BJ (cell line): ENCODE measurements around the gene MCRIP1. TPM values are rescaled to one million over a fixed set of nuclear protein-coding genes. Genes with fewer than 3 reads are reported as not detected.

ENCODE experiments used
- CTCF ChIA-PET: fragments of 350-600 bp; formaldehyde crosslinking; extraction: SDS; loops from one replicate; lab custom pipeline; 2021; ENCODE audit warnings: antibody characterized with exemption, inconsistent platforms; lab: Yijun Ruan, JAX
- POLR2A ChIA-PET: fragments of 300-600 bp; sonication (Branson Sonifier 250); formaldehyde crosslinking; extraction: SDS; loops from one replicate; lab custom pipeline; 2021; ENCODE audit warnings: antibody characterized with exemption; lab: Charles Lee
- DNase-seq: peaks from one replicate; pipeline ENCODE4 v3.0.0-alpha.2; 2011; ENCODE audit warnings: low read depth
- H3K27me3 ChIP-seq: 2 replicates; pipeline ENCODE4 v1.6.0; 2011; ENCODE audit warnings: low read length; ENCODE audit not compliant: control insufficient read depth, insufficient read depth
- H3K36me3 ChIP-seq: 2 replicates; pipeline ENCODE4 v1.5.1; 2011; ENCODE audit warnings: low read length; ENCODE audit not compliant: control insufficient read depth, insufficient read depth
- H3K4me3 ChIP-seq: 2 replicates; pipeline ENCODE4 v1.5.1; 2011; ENCODE audit warnings: low read depth, mild to moderate bottlenecking, control low read depth, low read length
- CTCF ChIP-seq: IDR thresholded peaks from 2 replicates; pipeline ENCODE4 v1.5.1; 2011; ENCODE audit warnings: low read depth, mild to moderate bottlenecking, control low read depth, inconsistent platforms, low read length, moderate library complexity; ENCODE audit not compliant: insufficient read depth
- polyA plus RNA-seq: library from polyadenylated mRNA; depleted of rRNA; stranded (reverse); fragments of >200 nt; gene quantifications from 2 replicates; pipeline ENCODE4 v1.2.3, GENCODE V29; 2011

Gene MCRIP1
- polyA plus RNA-seq, 1 experiment = 89.8 TPM

DNA sequence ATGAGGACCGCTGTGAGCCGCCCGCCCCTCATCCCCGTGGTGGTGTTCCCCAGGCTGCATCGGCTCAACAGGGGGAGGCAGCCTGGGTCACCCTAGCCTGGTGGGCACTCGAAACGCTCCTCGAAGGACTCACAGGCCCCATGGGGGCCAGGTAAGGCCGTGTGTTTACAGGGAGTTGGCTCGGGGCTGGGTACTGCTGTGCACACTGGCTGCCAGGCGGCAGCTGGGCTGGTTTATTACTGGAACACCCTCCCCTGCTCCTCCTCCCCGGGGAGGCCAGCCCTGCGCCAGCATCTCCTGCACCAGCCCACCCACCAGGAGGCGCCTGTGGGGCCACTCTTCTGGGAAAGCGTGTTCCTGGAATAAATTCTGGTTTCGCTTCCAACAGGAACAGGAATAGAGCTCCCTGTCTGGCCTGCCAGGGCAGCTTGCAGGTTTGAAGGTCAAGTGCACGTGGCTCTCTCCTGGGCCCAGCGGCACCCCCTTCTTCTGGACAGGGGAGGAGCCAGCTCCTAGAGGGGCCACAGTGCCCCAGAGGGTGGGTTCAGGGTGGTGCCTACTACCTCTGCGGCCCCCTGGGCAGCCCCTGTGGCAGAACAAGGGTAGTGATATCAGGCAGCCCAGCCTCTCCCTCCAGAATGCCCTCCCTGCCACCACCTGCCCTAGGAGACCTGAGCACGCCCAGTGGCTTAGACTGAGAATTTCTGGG, 11.3 kb downstream of the MCRIP1 start:
- CTCF ChIA-PET = interaction anchor here (0.9 to 1.5 kb wide), 3 partner anchors 8 to 200 kb away, joined by 3 to 4 read pairs (median 4); no protein-coding TSS in a partner anchor
- POLR2A ChIA-PET = no interaction called here

DNA sequence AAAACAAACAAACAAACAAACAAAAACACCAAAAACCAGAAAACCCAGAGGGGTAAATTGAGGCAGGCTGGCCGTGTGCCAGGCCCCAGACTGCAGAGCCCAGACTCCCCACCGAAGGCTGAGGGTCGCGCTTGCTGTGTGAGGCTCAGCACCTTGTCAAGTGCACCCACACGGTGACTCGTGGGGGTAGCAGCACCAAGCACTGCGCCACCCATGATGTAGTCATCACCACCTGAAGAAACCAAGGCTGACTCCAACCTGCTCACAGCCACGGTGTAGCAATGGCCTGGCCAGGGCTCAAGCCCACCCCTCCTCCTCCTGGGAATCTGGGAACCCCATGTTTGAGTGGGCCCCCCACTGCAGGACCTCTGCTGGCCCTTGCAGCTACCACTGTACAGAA, 11.9 kb downstream of the MCRIP1 start:
- no peak for TF ChIP-seq CTCF
- no peaks in the 10 kb centered on the region; the same call in 1 of the 2 replicates for H3K27me3 ChIP-seq
- H3K4me3 ChIP-seq = no peak overlapping the region
- DNase-seq = no peak
- H3K36me3 ChIP-seq = peaks cover 12% of the 10 kb centered on the region
- ChIA-PET POLR2A (no interaction called here), CTCF (interaction anchor here (1.2 to 1.5 kb wide), 2 partner anchors 8 to 13 kb away, joined by 4 read pairs; no protein-coding TSS in a partner anchor)

More for the DNA sequence above, 11.3 kb downstream of the MCRIP1 start:
- Histone ChIP-seq H3K4me3 (no peak overlapping the region), H3K36me3 (peaks cover 12% of the 10 kb centered on the region), H3K27me3 (no peaks in the 10 kb centered on the region; the same call in 1 of the 2 replicates)
- peak; percentile 69 for TF ChIP-seq CTCF
- no peak for DNase-seq

- POLR2A ChIA-PET = no interaction called here
- H3K4me3 ChIP-seq = no peak overlapping the region
- no peaks in the 10 kb centered on the region; the same call in 1 of the 2 replicates for H3K27me3 ChIP-seq
- H3K36me3 ChIP-seq = peaks cover 12% of the 10 kb centered on the region
- no peak for DNase-seq
- no peak for TF ChIP-seq CTCF
- CTCF ChIA-PET = no interaction called here
Observed at GRCh38 chr17:81819708-81820107, 13.4 kb downstream of the MCRIP1 start.

- no peak overlapping the region for H3K4me3 ChIP-seq
- no peak for TF ChIP-seq CTCF
- ChIA-PET CTCF (no interaction called here), POLR2A (interaction anchor here (0.7 kb wide), 1 partner anchor 132 kb away, joined by 4 read pairs; no protein-coding TSS in a partner anchor)
- DNase-seq = no peak
- H3K27me3 ChIP-seq = no peaks in the 10 kb centered on the region; the same call in 1 of the 2 replicates
- peaks cover 3% of the 10 kb centered on the region; the same call in 1 of the 2 replicates for H3K36me3 ChIP-seq
Observed at GRCh38 chr17:81817758-81818147, 15.3 kb downstream of the MCRIP1 start.

- Histone ChIP-seq H3K36me3 (no peaks in the 10 kb centered on the region), H3K27me3 (no peaks in the 10 kb centered on the region; the same call in 1 of the 2 replicates), H3K4me3 (no peak overlapping the region)
- DNase-seq = no peak
- CTCF ChIA-PET = interaction anchor here (1.2 kb wide), 1 partner anchor 84 kb away, joined by 3 read pairs; no protein-coding TSS in a partner anchor
- TF ChIP-seq CTCF = no peak
- POLR2A ChIA-PET = no interaction called here
Observed at GRCh38 chr17:81815646-81815986, 17.5 kb downstream of the MCRIP1 start.
